HG03571 (cell line): ENCODE measurements around the gene THSD4.

ENCODE experiments used
- ATAC-seq: cut with Tn5 transposase; IDR thresholded peaks from one replicate; pipeline ENCODE4 v1.9.1; 2021; ENCODE audit not compliant: unreplicated experiment

Gene THSD4

GRCh38 chr15:71341811-71342550 lies 226.7 kb downstream of the THSD4 start:
- no peak for ATAC-seq

DNA sequence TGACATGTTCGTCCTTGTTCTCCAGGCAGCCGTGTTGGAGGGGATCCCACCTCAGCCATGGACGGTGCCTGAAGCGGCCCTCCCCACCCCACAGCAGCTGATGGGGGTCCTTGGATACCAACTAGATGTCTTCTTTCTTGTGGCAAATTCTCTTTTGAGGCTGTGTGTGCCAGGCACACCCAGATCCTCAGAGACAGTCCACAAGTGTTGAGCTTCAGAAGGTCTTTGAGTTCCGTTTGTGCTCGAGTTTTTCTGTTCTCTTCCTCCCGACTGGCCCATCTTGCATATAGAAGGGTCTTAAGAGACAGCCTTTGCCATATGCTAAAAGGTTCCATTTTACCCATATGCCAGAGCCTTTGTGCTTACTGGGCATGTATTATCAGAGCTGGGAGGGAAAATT lies 227.4 kb downstream of the THSD4 start:
- ATAC-seq = no peak

DNA sequence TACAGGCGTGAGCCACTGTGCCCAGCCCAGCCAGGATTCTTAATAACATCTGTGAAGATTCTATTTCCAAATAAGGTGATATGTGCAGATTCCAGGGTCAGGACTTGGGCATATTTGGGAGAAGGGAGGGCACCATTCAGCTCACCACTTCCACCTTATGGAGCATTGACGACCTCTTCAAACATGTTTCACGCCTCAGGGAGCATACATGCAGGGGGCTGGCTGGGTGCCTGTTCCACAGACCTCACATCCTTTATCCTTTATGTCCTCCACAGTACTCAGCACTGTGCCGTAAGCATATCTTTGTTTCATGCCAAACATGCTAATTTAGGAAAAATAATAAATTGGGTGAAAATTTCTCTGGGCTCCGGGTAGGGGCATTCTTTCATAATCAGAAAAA lies 229.0 kb downstream of the THSD4 start:
- ATAC-seq = no peak

DNA sequence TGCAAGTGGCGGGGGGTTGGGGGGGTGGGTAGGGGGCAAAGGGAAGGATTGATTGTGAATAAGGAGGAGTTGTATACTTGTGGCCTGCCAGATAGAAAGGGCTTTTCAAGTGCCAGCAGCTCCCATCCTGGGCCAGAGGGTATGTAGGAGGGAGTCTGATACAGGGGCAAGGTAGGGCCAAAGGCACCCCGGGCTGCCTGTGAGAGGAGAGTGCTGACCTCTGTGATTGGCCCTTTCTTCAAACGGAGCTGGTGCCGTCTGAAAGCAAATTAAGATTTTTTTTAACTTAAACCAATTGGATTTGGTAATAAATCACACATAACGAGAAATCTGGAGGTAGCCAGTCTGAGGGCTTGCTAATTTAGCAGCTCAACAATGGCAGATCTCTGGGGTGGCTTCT lies 229.9 kb downstream of the THSD4 start:
- ATAC-seq = no peak

DNA sequence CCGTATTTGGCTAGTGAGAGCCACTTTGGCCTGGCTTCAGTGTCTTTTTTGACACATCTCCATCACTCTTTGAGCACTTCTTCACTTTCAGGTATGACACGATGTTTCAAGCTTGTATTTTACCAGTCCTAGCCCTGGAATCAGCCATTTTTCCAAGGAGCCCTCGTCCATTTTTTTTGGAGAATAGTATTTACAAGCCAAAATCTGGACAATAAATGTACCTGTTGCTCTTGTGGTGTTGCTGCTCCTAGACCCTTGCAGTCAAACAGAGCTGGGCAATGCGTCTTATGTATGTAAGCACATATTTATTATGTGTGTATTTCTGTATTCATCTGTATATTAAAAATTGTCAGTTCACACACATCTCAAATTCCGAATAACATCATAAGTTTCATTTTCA lies 231.2 kb downstream of the THSD4 start:
- ATAC-seq = no peak

DNA sequence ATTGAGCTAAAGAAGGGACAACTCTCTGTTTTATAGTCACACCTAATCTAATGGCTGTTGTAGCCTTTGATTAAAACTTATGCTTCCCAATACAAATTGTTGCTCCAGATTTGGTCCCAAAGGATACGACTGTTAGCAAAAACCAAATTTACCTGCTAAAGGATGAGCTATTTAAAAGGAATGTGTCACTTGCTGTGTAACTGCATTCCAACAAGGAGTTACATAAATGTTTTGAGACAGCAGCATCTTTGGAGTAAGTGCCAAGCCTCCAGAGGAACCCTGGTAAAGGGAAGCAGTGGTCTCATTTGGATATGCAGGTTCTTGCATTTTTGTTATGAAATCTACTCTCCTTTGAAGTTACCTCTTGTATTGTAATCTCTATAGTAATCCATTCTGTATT lies 233.3 kb downstream of the THSD4 start:
- ATAC-seq = no peak

- ATAC-seq = no peak
Observed at GRCh38 chr15:71349336-71349735, 234.1 kb downstream of the THSD4 start.

DNA sequence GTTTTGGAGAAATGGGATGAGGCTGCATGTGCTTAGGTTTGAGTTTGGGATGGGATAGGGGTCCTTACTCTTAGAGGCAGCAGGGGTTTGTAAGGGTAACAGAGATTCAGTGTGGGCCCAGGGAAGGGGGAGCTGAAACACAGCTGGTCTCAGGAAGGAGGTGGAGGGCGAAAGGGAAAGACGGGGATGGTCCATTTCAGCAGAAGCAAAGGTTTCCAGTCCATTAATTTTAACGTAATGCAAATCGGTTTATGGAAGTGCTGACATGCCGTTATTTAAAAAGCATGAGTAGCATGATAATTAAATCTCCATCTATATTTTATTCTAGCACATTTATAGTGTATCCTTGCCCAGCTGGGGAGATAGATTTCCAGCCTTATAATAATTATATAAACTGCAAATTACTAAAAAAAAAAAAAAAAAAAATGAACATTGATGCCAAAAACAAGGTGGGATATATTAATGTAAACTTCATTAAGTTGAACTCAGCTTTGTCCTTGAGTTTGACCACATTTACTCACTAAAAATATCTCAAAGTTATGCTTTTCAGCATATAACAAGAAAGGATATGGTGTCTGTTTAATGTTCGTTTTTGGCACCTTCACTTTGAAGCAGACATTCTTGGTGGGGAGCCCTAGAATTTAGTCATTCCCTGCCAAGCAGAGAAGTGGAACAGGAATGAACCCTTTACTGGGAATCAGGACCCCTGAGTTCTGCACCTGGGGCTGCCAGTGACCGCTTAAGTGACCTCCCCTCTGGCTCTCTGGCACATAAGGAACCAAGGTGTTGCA lies 234.7 kb downstream of the THSD4 start:
- no peak for ATAC-seq

- ATAC-seq = no peak
Observed at GRCh38 chr15:71350622-71351378, 235.5 kb downstream of the THSD4 start.

GRCh38 chr15:71352125-71352524 lies 236.9 kb downstream of the THSD4 start:
- no peak for ATAC-seq

DNA sequence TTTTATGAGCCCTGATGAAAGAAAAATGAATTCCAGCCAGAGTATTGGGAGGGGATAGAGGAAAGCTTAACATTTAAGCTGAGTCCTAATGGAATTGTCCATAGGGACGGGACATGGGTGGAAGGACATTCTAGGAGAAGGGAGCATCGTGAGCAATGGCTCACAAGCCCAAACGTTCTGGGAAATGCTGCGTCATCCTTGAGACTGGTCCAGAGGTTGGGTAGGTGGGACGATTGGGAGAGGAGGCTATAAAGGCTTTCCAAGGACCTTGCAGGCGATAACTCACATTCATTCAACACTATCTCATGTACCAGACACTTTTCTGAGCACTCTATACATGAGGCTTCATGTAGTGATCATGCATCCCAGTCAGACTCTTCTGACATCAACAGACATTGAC lies 237.5 kb downstream of the THSD4 start:
- no peak for ATAC-seq

- no peak for ATAC-seq
Observed at GRCh38 chr15:71353171-71353570, 237.9 kb downstream of the THSD4 start.

GRCh38 chr15:71355268-71355667 lies 240.0 kb downstream of the THSD4 start:
- ATAC-seq = no peak

DNA sequence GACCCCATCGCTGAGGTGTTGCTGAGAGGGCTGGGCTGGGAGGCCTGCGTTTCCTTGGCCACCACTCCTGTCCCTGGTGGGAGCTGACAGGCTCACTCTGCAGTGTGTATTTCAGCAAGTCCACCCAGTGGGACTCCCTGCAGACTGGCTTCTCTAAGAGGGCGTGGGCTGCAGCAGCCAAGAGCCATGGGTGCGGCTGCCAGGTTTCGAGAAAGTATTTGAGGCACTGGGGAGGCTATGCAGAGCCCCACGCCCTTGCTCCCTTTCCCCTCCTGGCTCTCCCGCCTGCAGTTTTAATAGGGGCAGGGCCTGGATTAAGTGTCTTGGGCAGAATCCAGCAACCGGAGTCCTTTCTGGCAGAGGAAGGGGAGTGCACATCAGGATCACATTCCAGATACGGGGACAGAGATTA lies 242.1 kb downstream of the THSD4 start:
- no peak for ATAC-seq

DNA sequence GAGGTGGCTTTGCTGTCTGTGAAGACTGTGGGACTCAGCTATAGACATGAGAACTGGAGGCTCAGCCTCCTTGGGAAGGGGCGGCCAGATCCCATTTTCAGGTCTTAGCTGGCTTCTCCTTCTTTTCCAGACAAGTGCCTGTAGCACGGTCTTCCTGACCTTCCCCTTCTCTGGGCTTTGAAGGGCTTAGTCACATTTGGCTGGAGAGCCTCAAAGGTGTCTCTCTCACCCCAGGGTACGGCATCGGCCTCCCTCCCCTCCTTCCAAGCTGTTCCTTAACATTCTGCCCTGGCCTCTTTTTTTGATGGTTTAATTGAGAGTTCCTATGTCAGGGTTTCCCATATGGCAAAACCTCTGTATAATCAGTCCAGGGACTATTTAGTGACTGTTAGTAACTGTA lies 242.7 kb downstream of the THSD4 start:
- ATAC-seq = no peak

- no peak for ATAC-seq
Observed at GRCh38 chr15:71359246-71359645, 244.0 kb downstream of the THSD4 start.

DNA sequence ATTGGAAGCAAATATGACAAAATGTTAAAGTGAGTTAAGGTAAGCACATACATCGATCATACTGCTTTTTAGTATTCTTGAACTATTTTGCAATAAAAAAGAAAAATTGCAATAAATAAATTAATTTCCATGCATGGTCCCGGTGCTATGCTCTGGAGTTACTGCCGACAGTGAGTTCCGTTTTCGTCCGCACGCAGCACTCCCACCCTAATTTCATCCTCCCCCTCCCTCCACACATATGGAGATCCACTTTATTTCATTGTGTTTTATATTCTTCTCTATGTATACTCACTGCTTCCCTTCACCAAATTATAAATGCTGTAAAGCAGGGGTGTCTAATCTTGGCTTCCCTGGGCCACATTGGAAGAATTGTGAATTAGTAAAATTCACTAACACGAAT lies 247.3 kb downstream of the THSD4 start:
- ATAC-seq = no peak

GRCh38 chr15:71362987-71363968 lies 248.0 kb downstream of the THSD4 start:
- ATAC-seq = no peak

DNA sequence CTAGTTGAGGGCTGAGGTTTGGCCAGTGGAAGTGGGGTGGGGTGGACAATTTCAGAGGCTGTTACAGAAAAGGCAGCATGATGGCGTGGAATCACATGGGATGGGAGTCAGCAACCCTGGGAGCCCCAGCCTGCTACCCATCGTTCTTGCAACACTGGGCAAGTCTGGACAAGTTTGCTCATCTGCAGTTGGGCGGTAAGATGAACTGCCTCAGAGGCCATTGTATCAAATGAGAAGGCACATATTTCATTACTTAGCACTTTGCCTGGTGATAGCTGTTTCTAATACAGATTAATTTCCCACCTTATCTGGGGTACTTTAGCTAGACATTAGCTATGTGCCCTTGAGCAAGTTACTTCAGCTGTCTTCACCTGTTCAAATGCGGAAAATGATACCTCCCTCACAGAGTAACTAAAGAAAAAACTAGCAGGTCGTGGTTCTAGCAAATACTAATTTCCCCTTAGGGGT lies 248.9 kb downstream of the THSD4 start:
- no peak for ATAC-seq

- no peak for ATAC-seq
Observed at GRCh38 chr15:71366522-71366921, 251.3 kb downstream of the THSD4 start.
